NCI-H510A (cell line): Measurements from ENCODE around the gene RNPS1.
A peak's percentile ranks its signal among the peaks of the same experiment; 100 is the strongest.

ENCODE experiments used
- DNase-seq: peaks from one replicate; lab custom pipeline; 2025; lab: John Stamatoyannopoulos, UW

The RNPS1 gene

GRCh38 chr16:2235695-2236336 lies 32.1 kb downstream of the RNPS1 start:
- DNase-seq = no peak

- no peak for DNase-seq
Observed at GRCh38 chr16:2235234-2235651, 32.7 kb downstream of the RNPS1 start.

GRCh38 chr16:2234813-2235170 lies 33.1 kb downstream of the RNPS1 start:
- no peak for DNase-seq

- peak; percentile 90 for DNase-seq
Observed at GRCh38 chr16:2233872-2234812, 33.8 kb downstream of the RNPS1 start.

- DNase-seq = no peak
Observed at GRCh38 chr16:2233046-2233775, 34.7 kb downstream of the RNPS1 start.

- no peak for DNase-seq
Observed at GRCh38 chr16:2232094-2232990, 35.6 kb downstream of the RNPS1 start.

GRCh38 chr16:2231016-2231931 lies 36.7 kb downstream of the RNPS1 start:
- no peak for DNase-seq

- DNase-seq = no peak
Observed at GRCh38 chr16:2230376-2230775, 37.5 kb downstream of the RNPS1 start.

GRCh38 chr16:2229632-2230250 lies 38.2 kb downstream of the RNPS1 start:
- DNase-seq = no peak

GRCh38 chr16:2229091-2229490 lies 38.8 kb downstream of the RNPS1 start:
- DNase-seq = no peak

GRCh38 chr16:2228161-2228824 lies 39.6 kb downstream of the RNPS1 start:
- DNase-seq = no peak

GRCh38 chr16:2226918-2227317 lies 41.0 kb downstream of the RNPS1 start:
- no peak for DNase-seq

- DNase-seq = no peak
Observed at GRCh38 chr16:2226245-2226793, 41.6 kb downstream of the RNPS1 start.

GRCh38 chr16:2223942-2224486 lies 43.9 kb downstream of the RNPS1 start:
- no peak for DNase-seq

- peak; percentile 97 for DNase-seq
Observed at GRCh38 chr16:2223221-2223941, 44.5 kb downstream of the RNPS1 start, which contains the start of gene E4F1. E4F1 (plus strand) TSS chr16:2223591; CDS start chr16:2223614, 23 bp downstream.

- DNase-seq = no peak
Observed at GRCh38 chr16:2216330-2216729, 51.6 kb downstream of the RNPS1 start.

- DNase-seq = no peak
Observed at GRCh38 chr16:2214719-2214968, 53.3 kb downstream of the RNPS1 start, which contains the start of gene PGP. PGP (minus strand) TSS chr16:2214840; CDS start chr16:2214777, 63 bp downstream.
